OCI-LY3 (cell line): ENCODE results near the gene HOXD13.

Experiments
- CTCF ChIP-seq: fragments of 200-600, 300-600 bp; sonication (generic); IDR thresholded peaks from 2 replicates; pipeline ENCODE4 v1.5.1; 2014; ENCODE audit warnings: antibody characterized with exemption, low read length, low read depth
- EZH2phosphoT487 ChIP-seq: fragments of 200-600 bp; shearing (Covaris generic); IDR thresholded peaks from 2 replicates; pipeline ENCODE4 v1.6.1; 2018; ENCODE audit warnings: antibody characterized with exemption, mixed run types, low read depth

DNA sequence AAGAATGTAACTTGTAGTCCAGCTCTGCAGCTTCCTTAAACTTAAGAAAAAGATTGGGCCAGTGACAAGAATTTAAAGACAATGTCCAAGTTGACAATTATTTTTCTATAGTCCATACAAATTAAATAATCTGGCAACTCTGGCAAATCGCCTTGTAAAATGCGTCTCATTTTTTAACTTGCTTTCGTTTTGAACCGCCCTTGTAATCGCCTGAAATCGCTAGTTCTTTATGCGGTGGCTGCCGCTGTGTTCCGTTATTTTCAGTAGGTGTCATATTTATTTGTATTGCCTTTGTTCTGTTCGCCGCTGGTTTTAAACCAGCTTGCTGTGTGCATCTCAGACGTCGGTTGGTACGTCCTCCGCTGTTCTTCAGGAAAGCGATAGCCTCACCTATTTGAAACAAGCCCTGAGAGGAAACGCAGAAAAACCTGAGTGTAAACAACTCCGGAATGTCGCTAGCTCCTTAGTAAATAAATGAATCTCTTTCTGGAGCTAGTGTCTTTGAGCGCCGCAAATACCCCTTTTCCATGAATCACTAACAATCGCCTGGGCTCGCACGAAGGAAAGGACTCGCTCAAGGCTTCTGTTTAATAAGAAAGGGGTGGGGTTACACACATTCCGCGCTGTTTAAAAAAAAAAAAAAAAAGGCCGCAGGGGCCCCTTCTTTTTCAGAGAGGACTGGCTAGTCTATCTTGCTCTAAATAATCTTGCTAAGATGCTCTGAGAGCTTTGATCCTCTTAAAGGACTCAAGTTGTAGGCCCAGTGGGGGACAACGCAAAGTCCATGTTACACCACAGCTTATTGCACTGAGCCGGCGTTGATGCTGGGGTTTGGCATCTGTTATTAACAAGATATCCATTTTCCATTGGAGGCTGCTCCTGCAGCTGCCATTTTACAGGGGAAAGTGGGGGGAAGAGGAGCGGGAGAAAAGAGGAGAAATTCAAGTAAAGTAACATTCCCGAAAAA, 40.0 kb downstream of the HOXD13 start:
- TF ChIP-seq CTCF (no peak), EZH2phosphoT487 (no peak)
